ENCODE data around the gene ANKS1A.
A peak's percentile ranks its signal among the peaks of the same experiment; 100 is the strongest.
"Not testable (repeated sequence)": the region's sequence is repeated elsewhere in the genome, so short reads cannot be mapped to it uniquely, and the experiment has no call there.

Gene ANKS1A

DNA sequence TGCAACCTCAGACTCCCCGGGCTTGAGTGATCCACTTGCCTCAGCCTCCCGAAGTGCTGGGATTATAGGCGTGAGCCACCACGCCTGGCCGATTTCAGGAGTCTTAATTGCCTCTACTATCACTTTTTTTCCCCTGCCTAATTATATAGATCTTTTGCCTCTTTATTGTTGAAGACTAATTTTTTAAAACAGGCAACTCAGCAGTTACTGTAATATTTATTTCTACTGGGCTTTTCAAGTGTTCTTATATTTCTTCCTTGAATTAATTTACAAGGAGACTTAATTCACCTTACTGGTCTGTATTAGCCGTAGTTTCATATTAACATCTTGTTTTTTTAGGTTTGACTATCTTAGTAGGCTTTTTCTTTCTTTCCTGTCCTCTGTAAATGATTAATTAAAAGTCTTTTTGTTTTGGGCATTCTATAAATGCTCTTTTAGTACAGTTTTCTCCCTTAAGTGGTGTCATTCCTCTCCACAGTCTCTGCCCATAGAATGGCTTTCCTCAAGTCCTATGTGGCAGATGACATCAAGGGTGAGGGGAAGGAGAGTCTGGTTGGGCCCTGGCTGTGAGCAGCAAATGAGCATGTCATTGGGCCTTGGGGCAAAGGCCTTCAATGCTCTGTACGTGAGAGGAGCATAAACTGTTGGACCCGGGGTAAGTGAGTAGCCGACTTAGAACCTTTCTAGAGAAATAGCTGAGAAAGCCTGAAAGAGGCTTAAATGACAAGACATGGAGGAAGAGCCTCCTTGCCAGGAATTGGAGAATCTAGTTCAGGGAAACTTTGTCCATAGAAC is 36.0 kb downstream of the ANKS1A start:
- no peak for DNase-seq

DNA sequence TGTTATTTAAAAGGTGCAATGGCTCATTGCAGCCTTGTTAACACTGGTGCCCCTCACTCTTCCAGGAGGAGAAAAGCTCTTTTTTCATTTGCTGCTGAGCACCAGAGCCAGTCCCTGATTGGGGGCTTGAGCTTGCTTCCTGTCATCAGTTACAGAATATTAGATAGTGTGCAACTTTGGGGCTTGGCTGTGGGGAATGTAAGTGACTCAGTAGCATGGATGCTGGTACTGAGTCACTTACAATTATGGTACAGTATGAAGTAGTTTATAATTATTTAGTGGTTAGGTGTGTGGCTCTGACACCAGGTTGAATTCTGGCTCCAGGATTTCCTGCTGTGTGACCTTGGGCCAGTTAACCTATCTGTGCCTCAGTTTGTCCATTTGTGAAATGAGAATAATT is 37.6 kb downstream of the ANKS1A start:
- DNase-seq, result no peak

GRCh38 chr6:34928220-34928619 is 39.2 kb downstream of the ANKS1A start:
- DNase-seq, result no peak

DNA sequence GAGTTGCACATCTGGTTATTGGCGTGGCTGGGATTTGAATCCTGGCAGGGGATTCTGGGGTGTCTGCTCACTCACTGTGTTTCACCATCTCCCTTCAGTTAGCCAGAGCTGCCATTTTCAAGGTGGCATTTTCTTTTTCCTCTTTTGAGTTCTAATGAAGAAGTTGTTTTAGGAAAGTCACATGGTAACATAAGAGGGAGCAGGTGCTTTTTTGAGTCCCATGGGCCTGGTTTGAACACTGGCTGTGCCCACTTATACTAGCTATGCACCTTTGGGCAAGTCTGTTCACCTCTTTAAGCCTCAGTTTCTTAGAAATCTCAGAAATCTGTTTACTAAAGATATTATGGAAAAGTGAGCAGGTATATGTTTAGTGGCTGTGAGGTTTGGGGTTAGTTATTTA is 39.6 kb downstream of the ANKS1A start:
- no peak for DNase-seq

DNA sequence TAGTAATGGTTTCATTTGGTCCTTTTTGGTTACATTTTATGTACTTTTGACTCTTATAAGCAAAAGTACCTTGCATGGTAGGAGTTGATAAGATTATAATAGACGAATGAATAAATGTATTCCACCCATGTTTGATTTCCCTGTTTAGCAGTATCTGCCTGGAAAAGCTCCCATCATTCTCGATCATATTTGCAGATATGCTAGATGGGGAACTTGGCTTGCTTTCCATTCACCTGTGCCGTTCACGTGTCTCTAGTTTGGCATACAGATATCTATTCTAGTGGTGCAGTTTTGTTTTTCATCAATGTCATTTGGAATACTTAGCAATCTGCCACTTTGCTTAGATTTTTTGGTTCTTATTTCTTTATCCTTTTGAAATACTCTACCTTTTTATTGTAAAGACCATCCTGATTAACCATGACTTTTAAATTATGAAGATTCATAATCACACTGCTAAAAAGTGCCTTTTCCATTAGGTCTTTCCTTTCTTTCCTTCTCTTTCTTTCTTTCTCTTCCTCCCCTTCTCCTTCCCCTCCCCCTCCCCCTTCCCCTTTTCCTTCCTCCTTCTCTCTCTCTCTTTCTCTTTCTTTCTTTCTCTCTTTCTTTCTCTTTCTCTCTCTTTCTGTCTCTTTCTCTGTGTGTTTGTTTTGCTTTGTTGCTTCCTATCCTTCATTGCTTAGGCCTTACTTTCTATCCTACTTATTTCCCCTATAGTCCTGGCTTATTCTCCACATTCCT is 40.4 kb downstream of the ANKS1A start:
- no peak for DNase-seq

DNA sequence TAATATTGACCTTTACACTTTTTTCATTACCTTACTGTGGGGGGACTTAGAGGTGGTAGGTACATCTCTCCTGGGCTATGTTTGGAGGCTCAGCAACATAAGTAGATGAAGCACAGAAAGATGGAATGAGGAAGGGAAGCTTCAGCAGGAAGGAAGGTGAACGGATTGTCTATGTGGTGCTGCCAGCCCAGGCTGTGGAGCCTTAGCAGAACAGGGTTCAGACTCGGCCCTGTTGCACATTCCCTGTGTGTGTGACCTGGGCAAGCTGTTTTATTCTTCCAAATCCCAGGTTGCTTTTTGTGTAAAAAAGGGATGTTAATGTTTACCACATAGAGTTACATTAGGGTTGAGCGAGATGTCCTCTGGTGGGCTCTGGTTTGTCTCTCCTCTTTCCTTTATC is 41.2 kb downstream of the ANKS1A start:
- no peak for DNase-seq

- DNase-seq, result not testable (repeated sequence)
Observed at GRCh38 chr6:34932202-34932601, 43.1 kb downstream of the ANKS1A start.

DNA sequence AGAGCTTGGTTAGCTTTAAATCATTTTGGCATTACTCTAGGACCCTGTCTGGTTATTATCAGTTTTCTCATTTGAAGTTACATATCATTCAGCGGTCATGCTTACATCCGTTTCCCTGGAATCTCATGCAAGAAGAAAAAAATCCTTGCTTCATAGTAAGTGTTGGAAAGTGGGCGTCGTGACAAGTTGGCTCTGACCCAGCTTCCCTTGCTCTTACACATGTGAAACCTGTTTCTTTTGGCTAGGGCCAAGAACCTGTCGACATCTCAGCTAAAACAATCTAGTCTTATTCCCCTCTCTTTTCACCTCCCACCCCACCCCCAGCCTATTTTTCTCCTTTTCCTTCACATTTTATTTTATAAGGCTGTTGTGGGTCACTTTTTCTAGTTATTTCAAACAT is 45.5 kb downstream of the ANKS1A start:
- peak; percentile 24 to 53 for DNase-seq

GRCh38 chr6:34938268-34938667 is 49.2 kb downstream of the ANKS1A start:
- no peak for DNase-seq

DNA sequence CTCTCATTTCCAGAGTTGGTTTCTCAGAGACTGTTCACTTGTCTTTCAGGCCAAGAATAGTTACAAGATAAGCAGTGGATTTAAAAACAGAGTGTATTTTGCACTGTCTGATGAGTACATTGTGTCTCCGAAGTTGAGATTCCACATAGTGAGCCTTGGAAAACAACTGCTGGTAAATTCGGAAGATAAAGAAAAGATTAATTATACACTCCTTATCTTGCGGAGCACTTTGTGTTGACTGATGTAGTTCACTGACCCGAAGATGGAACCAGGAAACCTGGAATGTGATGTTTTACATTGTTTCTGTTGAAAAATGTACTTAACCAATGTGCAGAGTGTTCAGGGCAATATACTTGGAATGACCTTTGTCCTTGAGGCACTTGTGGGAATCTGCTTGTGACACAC is 51.0 kb downstream of the ANKS1A start:
- no peak for DNase-seq

DNA sequence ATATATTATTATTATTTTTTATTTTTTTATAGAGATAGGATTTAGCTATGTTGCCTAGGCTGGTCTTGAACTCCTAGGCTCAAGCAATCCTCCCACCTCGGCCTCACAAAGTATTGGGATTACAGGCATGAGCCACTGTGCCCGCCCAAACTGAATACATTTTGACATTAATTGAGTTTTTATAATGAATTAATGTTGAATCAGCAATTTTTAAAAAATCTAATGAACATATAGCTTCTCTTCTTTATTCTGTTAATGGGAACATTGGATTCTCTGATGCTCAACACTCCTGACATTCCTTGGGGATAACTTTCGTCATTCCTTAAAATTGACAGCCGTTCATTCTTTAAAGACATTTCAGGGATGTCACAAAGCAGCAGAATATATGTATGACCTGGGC is 52.4 kb downstream of the ANKS1A start:
- DNase-seq, result no peak

DNA sequence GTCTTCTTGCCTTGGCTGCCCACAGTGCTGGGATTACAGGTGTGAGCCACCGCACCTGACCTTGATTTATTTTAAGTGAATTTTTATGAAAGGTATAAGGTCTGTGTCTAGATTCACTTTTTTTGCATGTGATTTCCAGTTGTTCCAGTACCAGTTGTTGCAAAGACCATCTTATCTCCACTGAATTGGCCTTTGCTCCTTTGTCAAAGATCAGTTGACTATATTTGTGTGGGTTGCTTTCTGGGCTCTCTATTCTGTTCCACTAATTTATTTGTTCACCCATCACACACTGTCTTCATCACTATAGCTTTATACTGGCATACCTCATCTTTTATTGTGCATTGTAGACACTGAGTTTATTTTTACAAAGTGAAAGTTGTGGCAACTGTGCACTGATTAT is 56.3 kb downstream of the ANKS1A start:
- DNase-seq, result no peak

DNA sequence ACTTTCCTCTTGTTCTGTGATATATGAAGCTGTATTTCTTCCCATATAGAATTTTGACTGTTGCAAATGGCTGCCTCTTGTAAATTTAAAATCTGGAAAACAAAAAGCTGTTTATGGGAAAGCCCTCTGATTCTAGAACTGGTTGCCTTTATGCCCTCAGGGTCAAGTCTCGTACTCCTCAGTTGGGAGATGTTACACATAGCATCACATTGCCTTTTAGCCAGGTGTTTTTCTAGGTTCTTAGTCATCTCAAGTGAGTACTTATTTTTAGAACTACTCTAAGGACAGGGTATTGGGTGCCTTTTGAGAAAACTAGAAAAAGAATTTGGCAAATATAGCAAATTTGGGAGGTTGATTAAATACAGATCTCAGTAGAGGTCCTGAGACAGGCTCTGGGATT is 58.5 kb downstream of the ANKS1A start:
- no peak for DNase-seq

- DNase-seq, result no peak
Observed at GRCh38 chr6:34949636-34950035, 60.6 kb downstream of the ANKS1A start.

GRCh38 chr6:34950849-34951248 is 61.8 kb downstream of the ANKS1A start:
- no peak for DNase-seq

DNA sequence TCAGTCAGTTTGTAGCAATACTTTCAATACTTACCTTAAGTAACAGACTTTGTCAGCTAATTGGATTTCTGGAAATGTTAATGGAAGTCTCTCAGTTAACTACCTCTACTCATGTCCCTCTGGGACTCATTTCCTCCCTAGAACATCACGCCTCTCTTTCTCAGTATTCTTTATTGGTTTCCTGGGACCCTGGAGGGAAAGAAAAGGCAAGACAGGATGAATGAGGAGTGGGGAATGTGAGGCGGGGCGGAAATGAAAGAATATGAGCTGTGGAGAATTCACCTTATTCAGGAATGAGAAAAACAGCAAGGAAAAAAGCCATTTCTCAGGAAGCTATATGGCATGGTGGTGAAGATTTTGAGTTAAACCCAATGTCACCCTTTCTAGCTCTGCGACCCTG is 62.7 kb downstream of the ANKS1A start:
- no peak for DNase-seq

GRCh38 chr6:34953061-34954025 is 64.3 kb downstream of the ANKS1A start:
- no peak for DNase-seq

DNA sequence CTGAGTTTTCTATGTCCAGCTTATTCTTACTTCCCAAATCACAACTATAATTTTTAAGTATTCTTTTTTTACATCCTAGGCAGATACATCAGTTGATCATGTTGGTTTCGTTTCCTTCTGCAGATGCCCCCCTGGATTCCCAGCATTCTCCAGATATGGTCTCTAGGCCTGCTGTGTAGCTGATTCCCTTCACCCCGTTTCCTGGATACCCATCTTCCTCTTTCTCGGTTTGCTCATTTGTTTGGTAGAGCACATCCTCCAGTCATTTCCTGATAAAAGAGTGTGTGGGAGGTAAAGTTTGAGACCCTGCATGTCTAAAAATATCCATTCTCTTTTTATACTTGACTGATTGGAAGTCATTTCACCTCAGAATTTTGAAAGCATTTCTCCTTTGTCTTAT is 66.4 kb downstream of the ANKS1A start:
- peak; percentile 47 to 60 for DNase-seq

- DNase-seq, result no peak
Observed at GRCh38 chr6:34957231-34957783, 68.3 kb downstream of the ANKS1A start.

GRCh38 chr6:34958734-34959133 is 69.7 kb downstream of the ANKS1A start:
- DNase-seq, result peak; percentile 35 to 57

- no peak for DNase-seq
Observed at GRCh38 chr6:34959224-34959623, 70.2 kb downstream of the ANKS1A start.

DNA sequence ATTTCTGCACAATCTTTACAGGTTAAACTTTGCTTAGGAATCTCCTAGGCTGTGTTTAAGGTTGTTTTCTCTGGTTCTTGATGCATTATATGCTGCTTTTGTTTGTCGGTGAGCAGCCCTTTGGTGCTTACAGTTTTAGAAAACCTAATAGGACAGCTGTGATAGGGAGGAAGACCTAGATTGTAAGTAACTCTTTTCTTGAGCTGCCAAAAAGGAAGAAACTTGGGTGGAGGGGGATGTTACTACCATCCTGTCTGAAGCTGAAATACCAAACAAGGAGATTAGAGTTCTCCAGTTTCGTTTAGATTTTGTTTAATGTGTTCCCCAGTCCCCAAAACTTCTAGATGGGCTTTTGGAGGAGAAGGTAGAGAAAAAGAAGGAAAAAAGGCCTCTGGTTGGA is 72.0 kb downstream of the ANKS1A start:
- no peak for DNase-seq

DNA sequence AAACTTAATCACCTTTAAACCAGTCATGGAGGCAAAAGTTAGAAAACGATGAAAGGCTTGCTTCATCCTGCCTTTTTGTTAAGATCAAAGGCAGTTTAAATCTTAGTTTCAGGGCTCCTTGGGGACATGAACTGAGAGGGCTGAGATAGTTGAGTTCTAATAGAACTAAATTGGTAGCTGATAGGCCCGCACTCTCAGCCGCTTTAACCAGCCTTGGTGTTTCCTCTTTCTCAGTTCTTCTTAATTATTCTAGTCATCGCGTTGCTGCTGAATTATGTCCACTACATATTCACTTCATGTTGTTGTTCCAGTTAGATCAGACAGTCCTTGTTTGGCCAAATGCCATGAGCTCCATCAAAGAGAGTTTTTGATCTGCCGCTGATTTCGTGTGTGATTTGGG is 72.5 kb downstream of the ANKS1A start:
- DNase-seq, result peak in 1 of 2 donors; percentile 15
